CD4-positive, CD25-positive, alpha-beta regulatory T cell (primary cell): Measurements from ENCODE around the gene TPCN2. TPM values are rescaled to one million over a fixed set of nuclear protein-coding genes. Genes with fewer than 3 reads are reported as not detected.
"Not testable (repeated sequence)": the region's sequence is repeated elsewhere in the genome, so short reads cannot be mapped to it uniquely, and the experiment has no call there.

Source experiments
- ATAC-seq, 2 donors: fragments of 150-1000 bp; cut with Tn5 transposase; one replicate each; pipeline ENCODE4 v1.10.0; 2021; ENCODE audit warnings: low read depth in 2 of 2, moderate number of reproducible peaks in 2 of 2, moderate library complexity in 1 of 2
- DNase-seq, 3 donors: peaks; one replicate each; pipeline versions ENCODE4 v3.0.0 to v3.0.0-alpha.2; 2012 to 2022; ENCODE audit warnings: mixed read lengths in 1 of 3
- H3K27ac ChIP-seq: one replicate; pipeline ENCODE4 v1.7.0; 2013; ENCODE audit warnings: mild to moderate bottlenecking, low read length; ENCODE audit not compliant: insufficient read depth, poor library complexity, severe bottlenecking
- H3K27me3 ChIP-seq: one replicate; pipeline ENCODE4 v1.7.0; 2013; ENCODE audit warnings: low read length; ENCODE audit not compliant: control insufficient read depth, insufficient read depth
- H3K36me3 ChIP-seq: one replicate; pipeline ENCODE4 v1.7.0; 2013; ENCODE audit warnings: mild to moderate bottlenecking, low read length, moderate library complexity; ENCODE audit not compliant: control insufficient read depth, insufficient read depth
- H3K4me1 ChIP-seq: 2 replicates; pipeline ENCODE4 v1.7.0; 2013; ENCODE audit warnings: mild to moderate bottlenecking, low read length; ENCODE audit not compliant: insufficient read depth, control insufficient read depth, poor library complexity, severe bottlenecking
- H3K4me3 ChIP-seq: one replicate; pipeline ENCODE4 v1.7.0; 2013; ENCODE audit warnings: low read depth, mild to moderate bottlenecking, low read length, moderate library complexity
- H3K9me3 ChIP-seq, 2 experiments: 1 replicate in 1 of 2; 2 replicates in 1 of 2; pipeline ENCODE4 v1.7.0; 2013; ENCODE audit warnings: low read length in 2 of 2, mild to moderate bottlenecking in 1 of 2, moderate library complexity in 1 of 2; ENCODE audit not compliant: control insufficient read depth in 2 of 2
- H3K27ac Mint-ChIP-seq, 3 donors: one replicate each; pipeline ENCODE4 v1.8.0; 2020 to 2022; ENCODE audit warnings: mild to moderate bottlenecking in 3 of 3, mixed read lengths in 3 of 3, moderate library complexity in 2 of 3
- H3K27me3 Mint-ChIP-seq: one replicate; pipeline ENCODE4 v1.8.0; 2022; ENCODE audit warnings: mild to moderate bottlenecking, mixed read lengths
- H3K36me3 Mint-ChIP-seq: one replicate; pipeline ENCODE4 v1.8.0; 2020; ENCODE audit warnings: mixed read lengths
- H3K4me1 Mint-ChIP-seq, 4 donors: one replicate each; pipeline ENCODE4 v1.8.0; 2020 to 2022; ENCODE audit warnings: mixed read lengths in 4 of 4, mild to moderate bottlenecking in 1 of 4
- H3K4me3 Mint-ChIP-seq, 4 donors: one replicate each; pipeline ENCODE4 v1.8.0; 2020 to 2022; ENCODE audit warnings: mild to moderate bottlenecking in 4 of 4, mixed read lengths in 4 of 4, moderate library complexity in 3 of 4
- H3K9me3 Mint-ChIP-seq, 7 donors: one replicate each; pipeline ENCODE4 v1.8.0; 2020 to 2022; ENCODE audit warnings: mixed read lengths in 7 of 7, mild to moderate bottlenecking in 3 of 7, moderate library complexity in 2 of 7
- polyA plus RNA-seq, 4 donors: library from polyadenylated mRNA; unstranded; fragments of 300-500 nt; fragmentation: Illumina TruSeq; gene quantifications; one replicate each; pipeline ENCODE4 v1.2.3, GENCODE V29; 2021
- total RNA-seq: library from RNA; stranded (reverse); gene quantifications from one replicate; pipeline ENCODE4 v1.2.3, GENCODE V29; 2022

The TPCN2 gene
- total and polyA plus RNA-seq, 5 donors from 2014 or later, result 5.9 to 20.5 (median 6.6) TPM

DNA sequence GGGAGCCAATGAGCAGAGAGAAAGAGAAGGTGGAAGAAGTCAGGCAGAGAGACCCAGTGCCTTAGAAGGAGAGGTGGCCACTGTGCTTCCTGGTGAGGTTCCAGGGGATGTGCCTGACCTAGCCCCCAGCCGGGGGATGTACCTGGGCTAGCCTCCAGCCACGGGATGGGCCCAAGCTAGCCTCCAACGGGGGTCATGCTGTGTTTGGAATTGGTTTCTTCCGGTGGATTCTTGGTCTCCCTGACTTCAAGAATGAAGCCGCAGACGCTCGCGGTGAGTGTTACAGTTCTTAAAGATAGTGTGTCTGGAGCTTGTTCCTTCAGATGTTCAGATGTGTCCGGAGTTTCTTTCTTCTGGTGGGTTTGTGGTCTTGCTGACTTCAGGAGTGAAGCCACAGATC is 100.1 kb downstream of the TPCN2 start:
- no peak for ATAC-seq

DNA sequence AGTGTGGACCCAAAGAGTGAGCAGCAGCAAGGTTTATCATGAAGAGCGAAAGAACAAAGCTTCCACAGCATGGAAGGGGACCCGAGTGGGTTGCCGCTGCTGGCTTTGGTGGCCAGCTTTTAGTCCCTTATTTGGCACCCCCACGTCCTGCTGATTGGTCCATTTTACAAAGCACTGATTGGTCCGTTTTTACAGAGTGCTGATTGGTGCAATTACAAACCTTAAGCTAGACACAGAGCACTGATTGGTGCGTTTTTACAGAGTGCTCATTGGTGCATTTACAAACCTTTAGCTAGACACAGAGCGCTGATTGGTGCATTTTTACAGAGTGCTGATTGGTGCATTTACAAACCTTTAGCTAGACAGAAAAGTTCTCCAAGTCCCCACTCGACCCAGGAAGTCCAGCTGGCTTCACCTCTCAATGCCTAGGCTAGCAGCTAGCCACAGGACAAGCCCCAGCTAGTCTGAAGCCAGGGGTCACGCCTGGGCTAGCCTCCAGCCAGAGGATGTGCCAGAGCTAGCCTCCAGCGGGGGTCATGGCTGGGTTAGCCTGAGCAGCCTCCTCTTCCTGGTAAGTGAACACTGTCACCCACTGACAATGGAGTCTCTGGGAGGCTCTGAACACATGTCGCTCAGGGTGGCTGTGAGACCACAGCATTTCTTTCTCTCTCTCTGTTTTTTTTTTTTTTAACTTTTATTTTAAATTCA is 100.8 kb downstream of the TPCN2 start:
- H3K9me3 ChIP-seq, result peaks cover 6 to 14% of the 10 kb centered on the region in 2 experiments
- H3K27me3 ChIP-seq, H3K4me1 Mint-ChIP-seq, H3K27me3 Mint-ChIP-seq, H3K4me3 ChIP-seq, H3K36me3 Mint-ChIP-seq, H3K27ac ChIP-seq, H3K4me3 Mint-ChIP-seq, ATAC-seq, H3K27ac Mint-ChIP-seq, DNase-seq, H3K4me1 ChIP-seq, H3K36me3 ChIP-seq: not testable (repeated sequence)
- H3K9me3 Mint-ChIP-seq, result peaks cover 2 to 23% (median 9%) of the 10 kb centered on the region in 7 donors

More for the DNA sequence above, 100.1 kb downstream of the TPCN2 start:
- no peaks in the 10 kb centered on the region for H3K27me3 ChIP-seq
- H3K36me3 Mint-ChIP-seq, result peaks cover 7% of the 10 kb centered on the region
- H3K4me3 Mint-ChIP-seq, result no peak overlapping the region
- H3K27ac Mint-ChIP-seq, result no peak overlapping the region
- no peak for DNase-seq
- peaks cover 6 to 14% of the 10 kb centered on the region in 2 experiments for H3K9me3 ChIP-seq
- H3K27me3 Mint-ChIP-seq, result no peaks in the 10 kb centered on the region
- H3K27ac ChIP-seq, result no peak overlapping the region
- peaks cover 0 to 5% (median 3%) of the 10 kb centered on the region in 4 donors for H3K4me1 Mint-ChIP-seq
- H3K4me1 ChIP-seq, result no peaks in the 10 kb centered on the region
- H3K9me3 Mint-ChIP-seq, result peaks cover 2 to 23% (median 9%) of the 10 kb centered on the region in 7 donors
- no peaks in the 10 kb centered on the region for H3K36me3 ChIP-seq
- H3K4me3 ChIP-seq, result no peak overlapping the region

DNA sequence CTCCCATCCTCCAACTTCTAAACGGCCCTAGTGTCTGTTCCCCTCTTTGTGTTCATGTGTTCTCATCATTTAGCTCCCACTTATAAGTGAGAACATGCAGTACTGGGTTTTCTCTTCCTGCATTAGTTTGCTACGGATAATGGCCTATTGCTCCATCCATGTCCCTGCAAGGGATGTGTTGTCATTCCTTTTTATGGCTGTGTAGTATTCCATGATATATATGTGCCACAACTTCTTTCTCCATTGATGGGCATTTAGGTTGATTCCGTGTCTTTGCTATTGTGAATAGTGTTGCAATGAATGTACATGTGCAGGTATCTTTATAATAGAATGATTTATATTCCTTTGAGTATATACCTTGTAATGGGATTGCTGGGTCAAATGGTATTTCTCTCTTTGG is 101.4 kb downstream of the TPCN2 start:
- Mint-ChIP-seq H3K36me3 (peaks cover 7% of the 10 kb centered on the region), H3K27me3 (no peaks in the 10 kb centered on the region), H3K9me3 (peaks cover 2 to 23% (median 9%) of the 10 kb centered on the region in 7 donors), H3K27ac (no peak overlapping the region), H3K4me3 (no peak overlapping the region), H3K4me1 (peaks cover 0 to 5% (median 3%) of the 10 kb centered on the region in 4 donors)
- DNase-seq, result no peak
- no peak overlapping the region for H3K27ac ChIP-seq
- no peaks in the 10 kb centered on the region for H3K4me1 ChIP-seq
- H3K27me3 ChIP-seq, result no peaks in the 10 kb centered on the region
- H3K9me3 ChIP-seq, result peaks cover 6 to 14% of the 10 kb centered on the region in 2 experiments
- no peak for ATAC-seq
- no peak overlapping the region for H3K4me3 ChIP-seq
- no peaks in the 10 kb centered on the region for H3K36me3 ChIP-seq

DNA sequence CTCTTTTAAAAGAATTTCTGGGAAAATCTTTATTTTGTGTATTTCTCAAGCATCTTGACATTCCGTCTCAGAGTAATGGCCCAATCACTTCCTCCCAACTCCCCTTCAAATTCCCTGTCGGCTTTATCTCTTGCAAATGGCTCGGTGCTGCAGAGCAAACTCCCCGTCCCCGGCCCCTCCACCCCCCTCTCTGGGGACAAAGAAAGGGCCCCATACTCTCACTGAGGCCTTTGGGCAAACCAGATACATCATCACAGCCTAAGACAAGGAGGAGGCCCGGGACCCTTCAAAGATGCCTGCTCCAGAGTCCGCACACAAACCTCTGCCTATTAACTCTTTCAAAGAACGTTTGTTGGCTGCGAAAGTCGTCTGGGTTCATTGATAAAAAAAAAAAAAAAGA is 103.1 kb downstream of the TPCN2 start:
- no peaks in the 10 kb centered on the region for H3K36me3 ChIP-seq
- Mint-ChIP-seq H3K4me3 (no peak overlapping the region), H3K36me3 (peaks cover 7% of the 10 kb centered on the region), H3K9me3 (peaks cover 0 to 11% (median 0%) of the 10 kb centered on the region in 7 donors), H3K27ac (no peak overlapping the region), H3K4me1 (peaks cover 0 to 13% (median 4%) of the 10 kb centered on the region in 4 donors), H3K27me3 (no peaks in the 10 kb centered on the region)
- ATAC-seq, result no peak
- H3K9me3 ChIP-seq, result peaks cover 0 to 3% of the 10 kb centered on the region in 2 experiments
- no peak overlapping the region for H3K27ac ChIP-seq
- DNase-seq, result no peak
- no peak overlapping the region for H3K4me3 ChIP-seq
- peaks cover 8% of the 10 kb centered on the region for H3K4me1 ChIP-seq
- H3K27me3 ChIP-seq, result no peaks in the 10 kb centered on the region

DNA sequence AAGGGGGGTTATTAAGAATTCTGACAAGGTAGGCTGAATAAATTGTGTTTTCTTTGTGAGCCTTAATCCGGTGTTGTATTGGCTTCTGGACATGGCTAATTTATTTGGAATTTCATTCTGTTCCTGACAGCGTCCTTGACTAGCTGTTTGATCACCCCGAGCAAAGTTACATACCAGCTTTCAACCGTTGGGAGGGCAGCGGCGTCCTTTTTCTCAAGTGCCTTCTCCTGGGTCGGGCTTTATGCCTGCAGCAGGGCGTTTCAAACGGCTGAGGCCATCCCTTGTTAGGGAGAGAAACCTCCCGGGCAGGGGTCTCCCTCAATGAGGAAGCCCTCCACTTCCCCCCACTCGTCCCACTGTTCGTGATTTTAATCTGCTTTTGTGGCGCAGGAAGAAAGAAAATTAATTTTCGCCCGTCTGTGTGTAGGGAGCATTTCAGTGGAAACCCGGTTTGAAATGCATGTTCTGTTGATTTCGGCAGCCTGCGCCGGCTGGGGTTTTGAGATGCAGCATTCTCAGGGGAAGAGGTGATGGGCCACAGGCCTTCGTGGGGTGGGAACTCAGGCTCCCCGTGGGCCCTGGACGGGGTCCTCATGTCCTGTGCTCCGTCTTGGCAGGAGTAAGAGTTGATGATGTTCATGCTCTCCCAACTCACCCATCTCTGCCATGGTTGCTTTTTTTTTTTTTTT is 104.1 kb downstream of the TPCN2 start:
- no peaks in the 10 kb centered on the region for H3K27me3 Mint-ChIP-seq
- DNase-seq, result no peak
- Histone ChIP-seq H3K27ac (no peak overlapping the region), H3K4me1 (peaks cover 18% of the 10 kb centered on the region), H3K27me3 (no peaks in the 10 kb centered on the region), H3K4me3 (no peak overlapping the region), H3K36me3 (no peaks in the 10 kb centered on the region), H3K9me3 (no peaks in the 10 kb centered on the region)
- H3K9me3 Mint-ChIP-seq, result peaks cover 0 to 7% (median 0%) of the 10 kb centered on the region in 7 donors
- peaks cover 0 to 13% (median 4%) of the 10 kb centered on the region in 4 donors for H3K4me1 Mint-ChIP-seq
- no peak overlapping the region for H3K4me3 Mint-ChIP-seq
- no peak for ATAC-seq
- peak overlapping the region in 1 of 3 donors; percentile 74 for H3K27ac Mint-ChIP-seq
- H3K36me3 Mint-ChIP-seq, result peaks cover 7% of the 10 kb centered on the region

DNA sequence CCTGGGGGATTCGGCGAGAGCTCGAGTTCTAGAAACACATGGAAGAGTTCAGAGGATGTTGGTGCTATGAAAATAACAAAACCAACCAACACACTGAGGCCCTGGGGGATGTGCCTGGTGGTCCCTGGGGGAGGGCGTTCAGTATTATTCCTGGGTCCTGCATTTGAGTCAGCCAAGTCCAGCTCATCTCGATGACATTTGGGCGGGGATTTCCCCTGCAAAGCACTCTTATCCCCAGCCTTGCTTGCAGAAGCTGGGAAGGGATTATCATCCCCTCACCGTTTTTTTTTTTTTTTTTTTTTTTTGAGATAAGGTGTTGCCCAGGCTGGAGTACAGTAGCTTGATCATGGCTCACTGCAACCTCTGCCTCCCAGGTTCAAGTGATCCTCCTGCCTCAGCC is 104.9 kb downstream of the TPCN2 start:
- peaks cover 18% of the 10 kb centered on the region for H3K4me1 ChIP-seq
- H3K36me3 ChIP-seq, result no peaks in the 10 kb centered on the region
- DNase-seq (no peak), ATAC-seq (no peak)
- no peaks in the 10 kb centered on the region for H3K9me3 ChIP-seq
- peak overlapping the region in 2 of 3 donors; percentile 28 to 74 for H3K27ac Mint-ChIP-seq
- H3K27me3 ChIP-seq, result no peaks in the 10 kb centered on the region
- H3K4me3 ChIP-seq, result no peak overlapping the region
- no peak overlapping the region for H3K27ac ChIP-seq
- no peak overlapping the region for H3K4me3 Mint-ChIP-seq
- no peaks in the 10 kb centered on the region for H3K27me3 Mint-ChIP-seq
- H3K9me3 Mint-ChIP-seq, result peaks cover 0 to 7% (median 0%) of the 10 kb centered on the region in 7 donors
- peaks cover 0 to 15% (median 4%) of the 10 kb centered on the region in 4 donors for H3K4me1 Mint-ChIP-seq
- H3K36me3 Mint-ChIP-seq, result peaks cover 7% of the 10 kb centered on the region

DNA sequence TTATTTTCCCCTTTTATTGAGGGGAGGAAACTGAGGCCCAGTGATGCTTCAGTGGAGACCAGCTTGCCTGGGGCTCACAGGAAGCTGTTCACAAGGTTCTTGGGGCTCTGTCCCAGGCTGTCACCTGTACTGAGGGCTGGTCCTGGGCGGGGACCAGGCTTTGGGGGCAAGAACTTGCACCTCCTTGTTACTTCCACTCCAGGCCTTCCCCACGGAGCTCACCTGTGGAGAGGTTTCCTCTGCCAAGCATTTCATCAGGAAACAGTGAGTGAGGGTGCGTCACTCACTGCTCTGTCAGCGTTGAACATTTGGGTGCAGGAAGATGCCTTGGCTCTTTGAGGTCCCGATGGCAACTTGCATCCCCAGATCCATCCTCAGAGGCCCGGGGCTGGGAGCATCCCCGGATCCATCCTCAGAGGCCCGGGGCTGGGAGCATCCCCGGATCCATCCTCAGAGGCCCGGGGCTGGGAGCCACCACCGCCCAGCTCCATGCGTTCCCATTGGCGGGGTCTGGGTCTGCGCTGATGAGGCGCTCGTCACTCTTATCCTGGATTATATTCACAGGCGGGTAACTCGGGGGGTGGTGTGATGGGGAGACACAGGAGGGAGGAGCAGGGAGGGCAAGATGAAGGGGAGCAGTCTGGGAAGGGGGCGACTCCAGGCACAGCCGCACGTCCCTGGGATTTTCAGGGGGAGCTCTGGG is 105.6 kb downstream of the TPCN2 start:
- H3K4me1 ChIP-seq, result peaks cover 18% of the 10 kb centered on the region
- peaks cover 0 to 15% (median 3%) of the 10 kb centered on the region in 4 donors for H3K4me1 Mint-ChIP-seq

More for the DNA sequence above, 105.6 kb downstream of the TPCN2 start:
- H3K36me3 ChIP-seq, result no peaks in the 10 kb centered on the region
- H3K27ac ChIP-seq, result no peak overlapping the region
- H3K9me3 ChIP-seq, result no peaks in the 10 kb centered on the region
- H3K4me3 ChIP-seq, result no peak overlapping the region
- no peak for DNase-seq
- Mint-ChIP-seq H3K27ac (no peak overlapping the region), H3K36me3 (peaks cover 4% of the 10 kb centered on the region), H3K27me3 (no peaks in the 10 kb centered on the region), H3K4me3 (no peak overlapping the region), H3K9me3 (peaks cover 0 to 4% (median 0%) of the 10 kb centered on the region in 7 donors)
- ATAC-seq, result no peak
- H3K27me3 ChIP-seq, result no peaks in the 10 kb centered on the region
